ENCODE measurements around the gene RPRD1B. TPM values are rescaled to one million over a fixed set of nuclear protein-coding genes. Genes with fewer than 3 reads are reported as not detected.

RPRD1B gene, protein sequence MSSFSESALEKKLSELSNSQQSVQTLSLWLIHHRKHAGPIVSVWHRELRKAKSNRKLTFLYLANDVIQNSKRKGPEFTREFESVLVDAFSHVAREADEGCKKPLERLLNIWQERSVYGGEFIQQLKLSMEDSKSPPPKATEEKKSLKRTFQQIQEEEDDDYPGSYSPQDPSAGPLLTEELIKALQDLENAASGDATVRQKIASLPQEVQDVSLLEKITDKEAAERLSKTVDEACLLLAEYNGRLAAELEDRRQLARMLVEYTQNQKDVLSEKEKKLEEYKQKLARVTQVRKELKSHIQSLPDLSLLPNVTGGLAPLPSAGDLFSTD
- total RNA-seq (85.2 TPM), polyA plus RNA-seq (45.0 TPM)

DNA sequence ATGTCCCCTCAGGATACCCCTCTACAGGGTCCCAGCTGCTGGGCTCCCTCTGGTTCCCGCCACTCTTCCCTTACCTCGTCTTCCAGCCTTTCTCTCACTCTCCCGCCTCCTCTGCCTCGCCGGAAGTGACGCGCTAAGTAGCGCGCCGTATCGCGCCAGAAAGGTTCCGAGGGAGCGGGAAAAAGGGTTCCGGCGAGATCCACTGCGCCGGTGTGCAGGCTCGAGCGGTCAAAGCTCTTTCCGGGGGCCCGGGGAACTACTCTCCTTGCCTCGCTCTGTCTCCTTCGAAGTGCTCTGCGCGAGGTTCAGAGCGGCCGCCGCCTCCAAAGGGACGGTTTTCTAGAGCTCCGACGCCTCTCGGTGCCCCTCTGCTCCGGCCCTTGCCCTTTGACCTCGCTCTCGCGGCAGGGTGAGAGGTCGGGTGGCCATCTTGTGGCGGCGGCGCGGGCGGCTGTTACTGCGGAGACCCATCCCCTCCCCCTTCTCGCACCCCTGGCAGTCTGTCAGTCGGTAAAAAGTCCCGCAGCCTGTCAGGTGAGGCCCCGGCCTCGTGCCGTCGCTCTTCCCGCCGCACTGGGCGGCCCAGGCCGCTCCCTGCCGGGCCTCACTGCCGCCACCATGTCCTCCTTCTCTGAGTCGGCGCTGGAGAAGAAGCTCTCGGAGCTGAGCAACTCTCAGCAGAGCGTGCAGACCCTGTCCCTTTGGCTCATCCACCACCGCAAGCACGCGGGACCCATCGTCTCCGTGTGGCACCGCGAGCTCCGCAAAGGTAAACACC, at the start of gene RPRD1B, which contains the start of gene TTI1:
TSS of gene RPRD1B (plus strand) at position 417 of the 778 bp plus-strand sequence. CDS start at position 619, 202 bp downstream.
TSS of gene TTI1 (minus strand) at position 127 of the 778 bp plus-strand sequence. CDS start 19,640 bp downstream, outside the sequence.
- H3K36me3 ChIP-seq (ENCODE audit: insufficient read depth), result peaks cover 3% of the 10 kb centered on the region
- peak within 1 kb of the TSS; percentile 96 for H3K4me3 ChIP-seq (ENCODE audit: low read depth, low read length)
- H3K27ac ChIP-seq (ENCODE audit: low read depth), result peak within 1 kb of the TSS; percentile 94
- under 1% methylated on average over 69 of the region's 69 CpGs for whole genome bisulfite sequencing
- no peaks in the 10 kb centered on the region for H3K4me1 ChIP-seq (ENCODE audit: insufficient read depth)
- peak; percentile 89 for DNase-seq (ENCODE audit: extremely low spot score)

DNA sequence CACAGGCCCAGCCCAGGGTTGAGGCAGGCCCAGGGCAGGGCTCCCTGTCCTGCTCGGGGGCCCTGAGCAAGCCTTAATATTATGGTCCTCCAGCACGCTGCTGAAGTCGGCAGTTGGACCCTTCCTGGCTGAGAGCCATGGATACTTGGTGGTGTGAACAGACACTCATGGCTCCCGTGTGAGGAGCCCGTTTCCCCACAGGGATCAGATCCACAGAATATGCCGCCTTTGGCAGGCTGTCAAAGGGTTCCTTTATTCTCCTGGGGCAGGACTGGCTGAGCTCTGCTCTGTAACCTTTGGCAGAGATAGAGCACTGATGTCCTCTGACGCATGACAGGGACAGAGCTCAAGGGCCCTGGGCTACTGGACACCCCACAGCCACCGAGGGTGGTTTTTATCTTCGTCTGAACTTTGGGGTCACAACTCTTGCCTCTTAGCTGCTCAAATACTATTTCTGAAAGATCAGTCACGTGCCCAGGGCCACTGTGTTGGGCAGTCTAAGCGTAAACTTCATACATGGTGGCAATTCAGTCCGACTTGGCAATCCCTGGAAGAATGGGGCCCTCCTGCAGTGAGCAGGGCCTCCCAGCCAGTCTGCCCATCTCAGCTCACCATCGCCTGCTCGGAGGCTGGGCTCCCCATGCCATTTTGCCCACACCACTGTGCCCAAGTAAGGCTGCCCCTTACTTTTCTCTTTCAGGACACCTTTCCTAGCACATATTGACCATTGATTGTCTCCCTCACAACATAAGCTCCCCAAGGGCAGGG, 49.3 kb upstream of the RPRD1B start:
- Histone ChIP-seq H3K36me3 (ENCODE audit: insufficient read depth) (peaks cover 2% of the 10 kb centered on the region), H3K27ac (ENCODE audit: low read depth) (no peak overlapping the region), H3K4me3 (ENCODE audit: low read depth, low read length) (no peak overlapping the region), H3K4me1 (ENCODE audit: insufficient read depth) (no peaks in the 10 kb centered on the region)
- WGBS, result 78% methylated on average over 14 of the region's 14 CpGs
- DNase-seq (ENCODE audit: extremely low spot score), result no peak

DNA sequence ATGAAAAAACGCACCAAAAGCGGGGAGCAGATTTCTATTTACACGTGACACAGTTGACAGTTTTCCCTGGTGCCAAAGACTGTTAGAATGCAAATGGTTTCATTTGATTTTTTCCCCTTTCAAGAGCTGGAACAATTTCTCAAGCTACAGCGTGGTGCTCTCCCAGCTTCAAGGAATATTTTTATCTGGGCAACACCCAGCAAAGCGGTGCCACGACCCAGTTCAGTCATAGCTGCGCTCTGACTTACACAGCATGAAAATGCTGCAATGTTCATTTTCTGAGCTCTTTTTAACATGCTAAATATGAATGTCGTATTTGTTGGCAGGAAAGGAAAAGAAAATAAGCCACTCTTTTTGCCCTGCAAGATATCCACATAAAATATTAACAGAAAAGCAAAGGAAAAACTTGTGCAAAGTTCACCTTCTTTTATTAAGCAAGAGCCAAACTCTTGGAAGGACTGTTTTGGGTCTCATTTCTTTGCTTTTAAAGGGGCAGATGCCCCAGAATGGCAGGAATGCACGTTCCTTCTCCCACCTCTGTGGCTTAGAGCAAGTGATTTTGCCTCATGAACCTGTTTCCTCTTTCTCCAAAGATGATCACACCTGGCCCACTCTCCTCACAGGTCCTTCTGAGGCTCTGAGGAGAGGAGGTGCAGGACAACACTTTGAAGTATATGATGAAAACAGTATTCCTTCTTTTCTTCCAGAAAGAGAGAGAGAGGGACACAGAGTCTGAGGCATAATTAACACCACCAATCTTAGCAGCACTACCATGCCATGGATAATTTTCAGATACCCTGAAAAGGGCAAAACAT, 47.3 kb upstream of the RPRD1B start:
- WGBS, result 69% methylated on average over 9 of the region's 9 CpGs

DNA sequence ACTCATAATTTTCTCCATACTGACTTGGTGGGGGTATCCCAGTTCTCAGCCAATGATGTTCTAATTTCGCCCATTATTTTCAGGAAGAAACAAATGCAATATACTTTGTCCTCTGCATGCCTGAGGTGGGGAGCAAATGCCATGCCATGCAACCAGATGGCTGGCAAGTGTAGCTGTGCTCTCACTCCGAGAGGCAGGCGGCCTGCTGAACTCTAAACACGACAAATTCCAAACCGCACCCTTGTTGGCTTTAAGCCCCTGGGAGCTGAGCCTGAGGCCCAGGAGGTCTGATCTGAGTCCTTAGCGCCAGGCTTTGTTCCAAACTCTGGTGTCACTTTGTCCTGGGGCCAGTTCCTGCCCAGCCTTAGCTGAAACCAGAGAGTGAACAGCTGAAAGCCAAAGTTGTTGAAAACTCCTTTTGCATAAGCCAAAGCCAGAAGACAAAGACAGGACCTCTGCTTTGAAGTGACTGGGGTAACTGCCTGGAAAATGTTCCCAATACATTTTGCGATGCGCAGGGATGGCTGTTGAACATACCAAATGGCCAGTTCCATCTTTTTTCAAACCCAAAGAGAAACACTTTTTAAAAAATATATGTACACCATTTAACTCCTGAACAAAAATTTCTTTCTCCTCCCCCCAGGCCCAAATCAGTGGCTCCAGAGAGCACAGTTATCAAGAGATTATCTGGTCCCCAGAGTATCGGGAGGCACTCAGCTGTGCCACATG, 46.5 kb upstream of the RPRD1B start:
- H3K36me3 ChIP-seq (ENCODE audit: insufficient read depth), result peaks cover 2% of the 10 kb centered on the region
- H3K4me3 ChIP-seq (ENCODE audit: low read depth, low read length), result no peak overlapping the region
- H3K4me1 ChIP-seq (ENCODE audit: insufficient read depth), result no peaks in the 10 kb centered on the region
- 34% methylated on average over 9 of the region's 9 CpGs for WGBS
- H3K27ac ChIP-seq (ENCODE audit: low read depth), result no peak overlapping the region
- DNase-seq (ENCODE audit: extremely low spot score), result peak; percentile 42

More for the DNA sequence above, 47.3 kb upstream of the RPRD1B start:
- Histone ChIP-seq H3K27ac (ENCODE audit: low read depth) (no peak overlapping the region), H3K4me1 (ENCODE audit: insufficient read depth) (no peaks in the 10 kb centered on the region), H3K36me3 (ENCODE audit: insufficient read depth) (peaks cover 2% of the 10 kb centered on the region), H3K4me3 (ENCODE audit: low read depth, low read length) (no peak overlapping the region)
- no peak for DNase-seq (ENCODE audit: extremely low spot score)

DNA sequence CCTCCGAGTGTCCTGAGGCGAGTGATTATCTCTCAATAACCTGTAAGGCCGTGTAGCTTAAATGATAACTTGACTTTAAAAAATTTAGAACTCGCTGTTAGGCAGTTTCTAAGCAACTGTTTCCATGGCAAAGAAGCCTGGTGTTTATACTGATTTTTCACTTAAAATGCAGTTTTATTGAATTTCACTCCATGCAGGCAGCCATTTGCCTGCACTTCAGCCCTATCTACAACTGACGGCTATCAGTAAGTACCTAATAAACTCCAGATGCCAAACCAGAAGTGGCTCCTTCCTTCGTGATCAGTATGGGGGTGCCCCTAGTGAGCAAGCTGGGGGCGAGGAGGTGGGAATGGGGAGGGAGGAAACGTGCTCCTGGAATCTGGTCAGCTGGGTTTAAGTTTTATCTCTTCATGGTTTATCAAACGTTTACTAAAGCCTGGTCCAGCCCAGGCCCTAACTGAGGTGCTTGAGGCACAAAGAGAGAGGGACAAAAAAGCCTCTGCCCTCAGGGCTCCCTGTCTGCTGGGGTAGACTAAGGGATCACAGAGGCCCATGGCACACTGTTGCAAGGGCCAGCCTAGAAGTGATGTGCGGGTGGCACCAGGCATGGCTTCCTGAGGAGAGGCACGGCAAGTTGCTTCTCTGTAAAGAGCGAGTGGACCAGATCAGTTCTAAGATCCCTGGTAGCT, 45.8 kb upstream of the RPRD1B start:
- Histone ChIP-seq H3K27ac (ENCODE audit: low read depth) (no peak overlapping the region), H3K36me3 (ENCODE audit: insufficient read depth) (peaks cover 2% of the 10 kb centered on the region), H3K4me1 (ENCODE audit: insufficient read depth) (no peaks in the 10 kb centered on the region), H3K4me3 (ENCODE audit: low read depth, low read length) (no peak overlapping the region)
- 67% methylated on average over 12 of the region's 12 CpGs for WGBS
- DNase-seq (ENCODE audit: extremely low spot score), result peak; percentile 29

DNA sequence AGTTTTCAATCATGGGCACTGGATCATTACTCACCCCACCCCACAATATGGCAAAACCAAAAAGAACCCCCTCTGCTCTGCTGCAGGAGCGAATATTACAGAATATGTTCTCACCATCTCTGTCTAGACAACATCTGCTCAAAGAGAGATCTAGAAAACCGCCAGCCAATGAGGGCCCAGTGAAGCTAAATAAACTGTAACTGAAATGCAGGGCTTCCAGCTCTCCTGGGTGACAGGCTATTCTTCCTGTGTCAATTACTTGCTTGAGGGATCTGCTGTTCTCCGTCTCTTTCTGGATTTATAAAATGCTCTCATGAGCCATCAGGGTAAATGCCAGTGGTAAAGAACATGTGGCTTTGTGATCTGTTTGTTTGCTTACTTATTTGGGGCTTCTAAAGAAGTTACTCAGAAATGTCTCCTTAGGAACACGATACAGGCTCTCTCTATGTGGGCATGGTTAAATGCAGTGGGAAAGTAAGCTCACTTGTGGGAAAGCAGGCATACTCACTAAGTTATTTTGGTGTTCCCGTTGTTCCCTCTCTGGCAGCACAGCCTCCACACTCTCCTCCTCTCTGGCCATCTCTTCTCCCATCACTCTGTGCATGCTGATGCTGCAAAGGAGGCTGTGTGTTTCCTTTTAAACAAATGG, 45.1 kb upstream of the RPRD1B start:
- no peak for DNase-seq (ENCODE audit: extremely low spot score)
- no peaks in the 10 kb centered on the region for H3K4me1 ChIP-seq (ENCODE audit: insufficient read depth)
- no peak overlapping the region for H3K27ac ChIP-seq (ENCODE audit: low read depth)

DNA sequence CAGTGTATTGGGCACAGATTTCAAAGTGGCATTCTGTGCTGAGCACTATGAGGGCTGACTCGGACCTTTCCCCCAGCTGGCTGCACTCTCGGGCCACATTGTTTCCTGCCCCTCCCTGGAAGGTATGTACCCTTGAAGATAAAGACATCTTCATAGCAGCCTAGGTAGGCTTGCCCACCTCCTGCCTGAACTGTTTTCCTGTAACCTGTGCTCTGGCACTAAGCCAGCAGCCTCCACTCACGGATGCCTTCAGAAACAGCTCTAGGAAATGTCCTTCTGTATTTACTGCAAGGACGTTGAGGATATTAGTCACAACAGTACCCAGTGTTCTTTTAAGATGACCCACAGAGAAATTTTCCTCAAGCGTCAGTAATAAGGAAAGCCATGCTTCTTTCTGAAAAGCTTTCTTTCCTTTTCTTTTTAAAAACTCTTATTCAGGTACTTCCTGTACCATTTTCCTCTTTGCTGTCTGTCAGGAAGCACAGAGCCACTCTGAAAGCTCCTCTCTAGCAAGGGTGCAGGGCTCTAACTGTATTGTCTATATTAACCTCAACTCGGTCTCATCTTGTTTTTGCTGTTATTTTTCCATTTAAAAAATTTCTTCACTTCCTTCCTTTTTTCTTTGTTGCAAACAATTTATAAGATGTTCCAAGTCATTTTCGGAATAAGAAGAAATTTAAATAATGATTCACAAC, 43.8 kb upstream of the RPRD1B start:
- no peak overlapping the region for H3K27ac ChIP-seq (ENCODE audit: low read depth)
- no peak overlapping the region for H3K4me3 ChIP-seq (ENCODE audit: low read depth, low read length)
- no peaks in the 10 kb centered on the region for H3K36me3 ChIP-seq (ENCODE audit: insufficient read depth)
- WGBS, result 64% methylated on average over 7 of the region's 7 CpGs
- H3K4me1 ChIP-seq (ENCODE audit: insufficient read depth), result no peaks in the 10 kb centered on the region
- DNase-seq (ENCODE audit: extremely low spot score), result peak; percentile 14

More for the DNA sequence above, 45.1 kb upstream of the RPRD1B start:
- 87% methylated on average over 5 of the region's 5 CpGs for WGBS
- Histone ChIP-seq H3K36me3 (ENCODE audit: insufficient read depth) (no peaks in the 10 kb centered on the region), H3K4me3 (ENCODE audit: low read depth, low read length) (no peak overlapping the region)

DNA sequence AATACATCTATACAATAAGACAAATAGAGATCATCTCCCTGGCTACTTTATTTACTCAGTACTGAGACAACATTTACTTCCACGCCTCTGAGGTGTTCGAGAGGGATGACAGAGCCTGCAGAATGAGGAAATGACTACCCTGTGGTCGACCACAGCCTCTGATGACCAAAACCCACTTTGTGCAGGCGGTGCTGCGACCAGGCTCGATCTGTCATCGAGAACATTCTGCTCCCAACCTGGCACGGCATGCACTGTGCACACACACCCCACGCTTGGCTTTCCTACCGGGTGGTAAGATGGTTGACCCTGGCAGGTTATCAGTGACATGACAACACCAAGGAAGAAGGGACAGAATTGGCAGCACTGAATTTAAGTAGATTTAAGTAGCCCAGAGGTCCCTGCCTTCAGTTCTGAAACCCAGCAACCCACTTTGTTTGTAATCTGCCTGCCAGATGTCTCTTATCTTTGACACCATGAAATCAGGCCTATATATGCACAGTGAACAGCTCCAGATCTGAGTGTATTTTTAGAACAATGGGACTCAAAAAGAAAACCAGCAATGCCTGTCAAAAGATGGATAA, 42.9 kb upstream of the RPRD1B start:
- 38% methylated on average over 10 of the region's 10 CpGs for WGBS
- peak; percentile 21 for DNase-seq (ENCODE audit: extremely low spot score)
- H3K4me3 ChIP-seq (ENCODE audit: low read depth, low read length), result no peak overlapping the region
- H3K27ac ChIP-seq (ENCODE audit: low read depth), result no peak overlapping the region
- H3K4me1 ChIP-seq (ENCODE audit: insufficient read depth), result no peaks in the 10 kb centered on the region
- H3K36me3 ChIP-seq (ENCODE audit: insufficient read depth), result peaks cover 2% of the 10 kb centered on the region

DNA sequence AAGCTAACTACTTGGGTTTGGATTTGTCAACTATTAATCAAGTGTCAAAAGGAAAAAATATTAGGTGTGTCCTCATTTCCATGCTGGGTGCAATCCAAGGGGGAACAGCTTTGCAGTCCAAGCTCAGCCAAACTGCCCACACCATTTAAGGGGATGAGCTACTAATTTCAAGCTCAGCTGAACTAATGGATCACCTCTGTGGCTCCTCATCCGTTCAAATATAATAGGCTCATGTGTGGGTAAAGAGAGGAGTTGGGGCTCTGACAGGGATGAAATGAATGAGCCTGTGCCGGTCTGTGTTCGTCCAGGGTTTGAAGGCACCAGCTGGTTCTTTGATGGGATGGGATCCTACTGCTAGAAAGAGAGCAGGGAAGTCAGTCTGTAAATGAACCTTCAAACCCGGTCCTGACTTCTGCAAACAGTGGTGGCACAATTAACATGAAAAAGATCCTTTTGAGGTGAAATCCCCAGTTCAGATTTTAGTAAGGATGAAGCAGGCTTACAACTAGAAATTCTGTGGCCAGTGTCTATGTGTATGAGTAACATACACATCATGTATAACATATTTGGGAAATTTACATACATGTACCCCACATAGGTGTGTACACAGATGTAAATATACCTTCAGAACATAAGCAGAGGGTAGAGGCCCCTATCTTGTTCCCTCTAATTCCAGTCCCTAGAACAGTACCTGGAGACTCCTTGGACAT, 42.2 kb upstream of the RPRD1B start:
- whole genome bisulfite sequencing, result 51% methylated on average over 4 of the region's 4 CpGs
- no peaks in the 10 kb centered on the region for H3K4me1 ChIP-seq (ENCODE audit: insufficient read depth)
- no peak overlapping the region for H3K4me3 ChIP-seq (ENCODE audit: low read depth, low read length)
- DNase-seq (ENCODE audit: extremely low spot score), result no peak
- no peak overlapping the region for H3K27ac ChIP-seq (ENCODE audit: low read depth)
- peaks cover 2% of the 10 kb centered on the region for H3K36me3 ChIP-seq (ENCODE audit: insufficient read depth)

DNA sequence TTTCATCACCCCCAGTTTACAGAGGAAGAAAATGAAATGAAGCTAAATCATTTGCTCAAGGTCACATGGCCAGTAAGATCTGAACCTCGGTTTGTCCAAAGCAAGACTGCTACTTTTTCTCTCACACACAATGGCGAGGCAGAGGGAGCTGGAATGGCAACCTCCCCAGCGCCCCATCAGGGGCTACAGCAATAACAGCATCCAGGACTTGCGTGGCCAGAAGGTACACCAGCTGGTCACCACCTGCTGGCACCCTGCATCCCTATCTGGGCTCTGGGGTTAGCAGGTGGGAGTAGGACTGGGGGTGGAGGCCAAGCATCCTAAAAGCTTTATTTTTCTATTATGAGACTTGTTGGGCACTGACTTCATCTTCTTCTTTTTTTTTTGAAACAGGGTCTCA, 41.6 kb upstream of the RPRD1B start:
- H3K36me3 ChIP-seq (ENCODE audit: insufficient read depth), result peaks cover 2% of the 10 kb centered on the region
- no peak overlapping the region for H3K27ac ChIP-seq (ENCODE audit: low read depth)
- no peak overlapping the region for H3K4me3 ChIP-seq (ENCODE audit: low read depth, low read length)
- no peak for DNase-seq (ENCODE audit: extremely low spot score)
- WGBS, result 95% methylated on average over 4 of the region's 4 CpGs
- no peaks in the 10 kb centered on the region for H3K4me1 ChIP-seq (ENCODE audit: insufficient read depth)

All from urinary bladder (tissue), 4 donors.